Measurements from ENCODE around the gene TMEM184A. TPM values are rescaled to one million over a fixed set of nuclear protein-coding genes. Genes with fewer than 3 reads are reported as not detected.

Gene TMEM184A
- total RNA-seq, 1 experiment from 2014 or later, result 50.9 TPM

Other genes with a start within 250 kb of the TMEM184A start
- 151 and 155 TPM in 2 replicates for gene MICALL2, start 96.7 kb downstream of the TMEM184A start, total RNA-seq (2014; rRNA removed; shearing (Covaris generic))
- gene INTS1, start 51.8 kb downstream of the TMEM184A start, total RNA-seq (2014; rRNA removed; shearing (Covaris generic)), result 117 and 141 TPM in 2 replicates
- gene MAFK, start 25.5 kb downstream of the TMEM184A start, total RNA-seq (2014; rRNA removed; shearing (Covaris generic)), result 92.6 and 95.0 TPM in 2 replicates
- gene PSMG3, start 13.8 kb upstream of the TMEM184A start, total RNA-seq (2014; rRNA removed; shearing (Covaris generic)), result 129 and 149 TPM in 2 replicates
- 0.92 and 1.7 TPM in 2 replicates for gene ELFN1, start 114.1 kb upstream of the TMEM184A start, total RNA-seq (2014; rRNA removed; shearing (Covaris generic))

All from HT-29 (cell line).